ENCODE measurements around the gene SYTL5. TPM values are rescaled to one million over a fixed set of nuclear protein-coding genes. Genes with fewer than 3 reads are reported as not detected.

SYTL5 gene
- total and polyA plus RNA-seq, 2 experiments from 2014 or later = 0.23 to 0.35 TPM

DNA sequence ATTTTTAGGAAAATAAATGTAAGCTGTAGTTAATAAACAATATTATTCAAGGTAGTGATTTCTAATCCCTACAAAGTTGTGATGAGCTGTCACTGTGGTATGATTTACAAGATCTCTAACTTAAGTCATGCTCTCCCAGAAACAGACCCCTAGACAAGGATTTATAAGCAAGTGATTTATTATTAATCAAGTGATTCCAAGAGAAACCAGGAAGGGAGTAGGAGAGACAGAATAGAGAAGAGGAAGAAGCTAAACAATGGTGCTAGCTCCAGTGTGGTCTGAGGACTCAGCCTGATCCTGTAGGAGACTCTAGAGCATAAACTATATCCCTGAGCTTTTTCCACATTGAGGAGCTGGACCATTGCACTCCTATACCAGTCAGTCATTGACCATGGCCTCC is 73.1 kb downstream of the SYTL5 start:
- DNase-seq (ENCODE audit: low spot score) = no peak
- no peaks in the 10 kb centered on the region; the same call in 2 of the 3 replicates for H3K9me3 Mint-ChIP-seq
- no peaks in the 10 kb centered on the region for H3K4me1 Mint-ChIP-seq
- no peaks in the 10 kb centered on the region for H3K27me3 ChIP-seq (ENCODE audit: insufficient read depth)
- H3K27me3 Mint-ChIP-seq (ENCODE audit: insufficient read depth, low read depth, poor library complexity) = no peaks in the 10 kb centered on the region
- no peaks in the 10 kb centered on the region for H3K36me3 ChIP-seq (ENCODE audit: insufficient read depth)
- no peak for ATAC-seq
- H3K4me3 Mint-ChIP-seq = no peak overlapping the region
- no peaks in the 10 kb centered on the region for H3K36me3 Mint-ChIP-seq (ENCODE audit: low read depth)
- no peaks in the 10 kb centered on the region for H3K79me2 ChIP-seq (replicated peaks; ENCODE audit: insufficient read depth)
- H3K4me2 ChIP-seq = no peak overlapping the region
- no peaks in the 10 kb centered on the region for H4K20me1 ChIP-seq (replicated peaks; ENCODE audit: insufficient read depth)
- no peaks in the 10 kb centered on the region for H3K9me2 ChIP-seq (ENCODE audit: insufficient read depth)
- H2AFZ ChIP-seq = no peak overlapping the region
- no peak for TF ChIP-seq EZH2phosphoT487 (IDR thresholded peaks at IDR 0.05; ENCODE audit: unreplicated experiment)
- no peak for TF ChIP-seq POLR2AphosphoS5 (IDR thresholded peaks at IDR 0.05; ENCODE audit: low read depth)
- TF ChIP-seq, protein P1, sequence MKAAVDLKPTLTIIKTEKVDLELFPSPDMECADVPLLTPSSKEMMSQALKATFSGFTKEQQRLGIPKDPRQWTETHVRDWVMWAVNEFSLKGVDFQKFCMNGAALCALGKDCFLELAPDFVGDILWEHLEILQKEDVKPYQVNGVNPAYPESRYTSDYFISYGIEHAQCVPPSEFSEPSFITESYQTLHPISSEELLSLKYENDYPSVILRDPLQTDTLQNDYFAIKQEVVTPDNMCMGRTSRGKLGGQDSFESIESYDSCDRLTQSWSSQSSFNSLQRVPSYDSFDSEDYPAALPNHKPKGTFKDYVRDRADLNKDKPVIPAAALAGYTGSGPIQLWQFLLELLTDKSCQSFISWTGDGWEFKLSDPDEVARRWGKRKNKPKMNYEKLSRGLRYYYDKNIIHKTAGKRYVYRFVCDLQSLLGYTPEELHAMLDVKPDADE (IDR thresholded peaks at IDR 0.05) = no peak
- no peak for TF ChIP-seq ZNF114 (CRISPR knock-in tag; IDR thresholded peaks at IDR 0.05)
- TF ChIP-seq, protein P2, sequence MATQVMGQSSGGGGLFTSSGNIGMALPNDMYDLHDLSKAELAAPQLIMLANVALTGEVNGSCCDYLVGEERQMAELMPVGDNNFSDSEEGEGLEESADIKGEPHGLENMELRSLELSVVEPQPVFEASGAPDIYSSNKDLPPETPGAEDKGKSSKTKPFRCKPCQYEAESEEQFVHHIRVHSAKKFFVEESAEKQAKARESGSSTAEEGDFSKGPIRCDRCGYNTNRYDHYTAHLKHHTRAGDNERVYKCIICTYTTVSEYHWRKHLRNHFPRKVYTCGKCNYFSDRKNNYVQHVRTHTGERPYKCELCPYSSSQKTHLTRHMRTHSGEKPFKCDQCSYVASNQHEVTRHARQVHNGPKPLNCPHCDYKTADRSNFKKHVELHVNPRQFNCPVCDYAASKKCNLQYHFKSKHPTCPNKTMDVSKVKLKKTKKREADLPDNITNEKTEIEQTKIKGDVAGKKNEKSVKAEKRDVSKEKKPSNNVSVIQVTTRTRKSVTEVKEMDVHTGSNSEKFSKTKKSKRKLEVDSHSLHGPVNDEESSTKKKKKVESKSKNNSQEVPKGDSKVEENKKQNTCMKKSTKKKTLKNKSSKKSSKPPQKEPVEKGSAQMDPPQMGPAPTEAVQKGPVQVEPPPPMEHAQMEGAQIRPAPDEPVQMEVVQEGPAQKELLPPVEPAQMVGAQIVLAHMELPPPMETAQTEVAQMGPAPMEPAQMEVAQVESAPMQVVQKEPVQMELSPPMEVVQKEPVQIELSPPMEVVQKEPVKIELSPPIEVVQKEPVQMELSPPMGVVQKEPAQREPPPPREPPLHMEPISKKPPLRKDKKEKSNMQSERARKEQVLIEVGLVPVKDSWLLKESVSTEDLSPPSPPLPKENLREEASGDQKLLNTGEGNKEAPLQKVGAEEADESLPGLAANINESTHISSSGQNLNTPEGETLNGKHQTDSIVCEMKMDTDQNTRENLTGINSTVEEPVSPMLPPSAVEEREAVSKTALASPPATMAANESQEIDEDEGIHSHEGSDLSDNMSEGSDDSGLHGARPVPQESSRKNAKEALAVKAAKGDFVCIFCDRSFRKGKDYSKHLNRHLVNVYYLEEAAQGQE (IDR thresholded peaks at IDR 0.05; ENCODE audit: unreplicated experiment) = no peak
- no peak for TF ChIP-seq ZNF331 (CRISPR knock-in tag; IDR thresholded peaks at IDR 0.05; ENCODE audit: low read depth)
- no peak for TF ChIP-seq CREB1 (CRISPR knock-in tag; IDR thresholded peaks at IDR 0.05; ENCODE audit: low read depth)
- TF ChIP-seq, protein P3, sequence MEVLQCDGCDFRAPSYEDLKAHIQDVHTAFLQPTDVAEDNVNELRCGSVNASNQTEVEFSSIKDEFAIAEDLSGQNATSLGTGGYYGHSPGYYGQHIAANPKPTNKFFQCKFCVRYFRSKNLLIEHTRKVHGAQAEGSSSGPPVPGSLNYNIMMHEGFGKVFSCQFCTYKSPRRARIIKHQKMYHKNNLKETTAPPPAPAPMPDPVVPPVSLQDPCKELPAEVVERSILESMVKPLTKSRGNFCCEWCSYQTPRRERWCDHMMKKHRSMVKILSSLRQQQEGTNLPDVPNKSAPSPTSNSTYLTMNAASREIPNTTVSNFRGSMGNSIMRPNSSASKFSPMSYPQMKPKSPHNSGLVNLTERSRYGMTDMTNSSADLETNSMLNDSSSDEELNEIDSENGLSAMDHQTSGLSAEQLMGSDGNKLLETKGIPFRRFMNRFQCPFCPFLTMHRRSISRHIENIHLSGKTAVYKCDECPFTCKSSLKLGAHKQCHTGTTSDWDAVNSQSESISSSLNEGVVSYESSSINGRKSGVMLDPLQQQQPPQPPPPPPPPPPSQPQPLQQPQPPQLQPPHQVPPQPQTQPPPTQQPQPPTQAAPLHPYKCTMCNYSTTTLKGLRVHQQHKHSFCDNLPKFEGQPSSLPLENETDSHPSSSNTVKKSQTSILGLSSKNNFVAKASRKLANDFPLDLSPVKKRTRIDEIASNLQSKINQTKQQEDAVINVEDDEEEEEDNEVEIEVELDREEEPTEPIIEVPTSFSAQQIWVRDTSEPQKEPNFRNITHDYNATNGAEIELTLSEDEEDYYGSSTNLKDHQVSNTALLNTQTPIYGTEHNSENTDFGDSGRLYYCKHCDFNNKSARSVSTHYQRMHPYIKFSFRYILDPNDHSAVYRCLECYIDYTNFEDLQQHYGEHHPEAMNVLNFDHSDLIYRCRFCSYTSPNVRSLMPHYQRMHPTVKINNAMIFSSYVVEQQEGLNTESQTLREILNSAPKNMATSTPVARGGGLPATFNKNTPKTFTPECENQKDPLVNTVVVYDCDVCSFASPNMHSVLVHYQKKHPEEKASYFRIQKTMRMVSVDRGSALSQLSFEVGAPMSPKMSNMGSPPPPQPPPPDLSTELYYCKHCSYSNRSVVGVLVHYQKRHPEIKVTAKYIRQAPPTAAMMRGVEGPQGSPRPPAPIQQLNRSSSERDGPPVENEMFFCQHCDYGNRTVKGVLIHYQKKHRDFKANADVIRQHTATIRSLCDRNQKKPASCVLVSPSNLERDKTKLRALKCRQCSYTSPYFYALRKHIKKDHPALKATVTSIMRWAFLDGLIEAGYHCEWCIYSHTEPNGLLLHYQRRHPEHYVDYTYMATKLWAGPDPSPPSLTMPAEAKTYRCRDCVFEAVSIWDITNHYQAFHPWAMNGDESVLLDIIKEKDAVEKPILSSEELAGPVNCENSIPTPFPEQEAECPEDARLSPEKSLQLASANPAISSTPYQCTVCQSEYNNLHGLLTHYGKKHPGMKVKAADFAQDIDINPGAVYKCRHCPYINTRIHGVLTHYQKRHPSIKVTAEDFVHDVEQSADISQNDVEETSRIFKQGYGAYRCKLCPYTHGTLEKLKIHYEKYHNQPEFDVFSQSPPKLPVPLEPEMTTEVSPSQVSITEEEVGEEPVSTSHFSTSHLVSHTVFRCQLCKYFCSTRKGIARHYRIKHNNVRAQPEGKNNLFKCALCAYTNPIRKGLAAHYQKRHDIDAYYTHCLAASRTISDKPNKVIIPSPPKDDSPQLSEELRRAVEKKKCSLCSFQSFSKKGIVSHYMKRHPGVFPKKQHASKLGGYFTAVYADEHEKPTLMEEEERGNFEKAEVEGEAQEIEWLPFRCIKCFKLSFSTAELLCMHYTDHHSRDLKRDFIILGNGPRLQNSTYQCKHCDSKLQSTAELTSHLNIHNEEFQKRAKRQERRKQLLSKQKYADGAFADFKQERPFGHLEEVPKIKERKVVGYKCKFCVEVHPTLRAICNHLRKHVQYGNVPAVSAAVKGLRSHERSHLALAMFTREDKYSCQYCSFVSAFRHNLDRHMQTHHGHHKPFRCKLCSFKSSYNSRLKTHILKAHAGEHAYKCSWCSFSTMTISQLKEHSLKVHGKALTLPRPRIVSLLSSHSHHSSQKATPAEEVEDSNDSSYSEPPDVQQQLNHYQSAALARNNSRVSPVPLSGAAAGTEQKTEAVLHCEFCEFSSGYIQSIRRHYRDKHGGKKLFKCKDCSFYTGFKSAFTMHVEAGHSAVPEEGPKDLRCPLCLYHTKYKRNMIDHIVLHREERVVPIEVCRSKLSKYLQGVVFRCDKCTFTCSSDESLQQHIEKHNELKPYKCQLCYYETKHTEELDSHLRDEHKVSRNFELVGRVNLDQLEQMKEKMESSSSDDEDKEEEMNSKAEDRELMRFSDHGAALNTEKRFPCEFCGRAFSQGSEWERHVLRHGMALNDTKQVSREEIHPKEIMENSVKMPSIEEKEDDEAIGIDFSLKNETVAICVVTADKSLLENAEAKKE (CRISPR knock-in tag; IDR thresholded peaks at IDR 0.05) = no peak
- TF ChIP-seq NANOG (IDR thresholded peaks at IDR 0.05; ENCODE audit: borderline replicate concordance) = no peak
- TF ChIP-seq STAT1 (IDR thresholded peaks at IDR 0.05; ENCODE audit: unreplicated experiment) = no peak
- TF ChIP-seq, protein P4, sequence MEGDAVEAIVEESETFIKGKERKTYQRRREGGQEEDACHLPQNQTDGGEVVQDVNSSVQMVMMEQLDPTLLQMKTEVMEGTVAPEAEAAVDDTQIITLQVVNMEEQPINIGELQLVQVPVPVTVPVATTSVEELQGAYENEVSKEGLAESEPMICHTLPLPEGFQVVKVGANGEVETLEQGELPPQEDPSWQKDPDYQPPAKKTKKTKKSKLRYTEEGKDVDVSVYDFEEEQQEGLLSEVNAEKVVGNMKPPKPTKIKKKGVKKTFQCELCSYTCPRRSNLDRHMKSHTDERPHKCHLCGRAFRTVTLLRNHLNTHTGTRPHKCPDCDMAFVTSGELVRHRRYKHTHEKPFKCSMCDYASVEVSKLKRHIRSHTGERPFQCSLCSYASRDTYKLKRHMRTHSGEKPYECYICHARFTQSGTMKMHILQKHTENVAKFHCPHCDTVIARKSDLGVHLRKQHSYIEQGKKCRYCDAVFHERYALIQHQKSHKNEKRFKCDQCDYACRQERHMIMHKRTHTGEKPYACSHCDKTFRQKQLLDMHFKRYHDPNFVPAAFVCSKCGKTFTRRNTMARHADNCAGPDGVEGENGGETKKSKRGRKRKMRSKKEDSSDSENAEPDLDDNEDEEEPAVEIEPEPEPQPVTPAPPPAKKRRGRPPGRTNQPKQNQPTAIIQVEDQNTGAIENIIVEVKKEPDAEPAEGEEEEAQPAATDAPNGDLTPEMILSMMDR (conservative IDR thresholded peaks at IDR 0.05; ENCODE audit: low read depth in 2 of 2) = no peak
- TF ChIP-seq EZH2 (IDR thresholded peaks at IDR 0.05; ENCODE audit: low read depth, unreplicated experiment) = no peak
- no peak for TF ChIP-seq JUNB (IDR thresholded peaks at IDR 0.05; ENCODE audit: unreplicated experiment)
- no peaks in the 10 kb centered on the region for H3K4me1 ChIP-seq (ENCODE audit: insufficient read depth)
- no peaks in the 10 kb centered on the region for H3F3A ChIP-seq (replicated peaks; ENCODE audit: low read depth)
- H3K27ac ChIP-seq (ENCODE audit: low read depth) = no peak overlapping the region
- no peak overlapping the region for H3K27ac Mint-ChIP-seq
- no peak overlapping the region for H3K4me3 ChIP-seq

Data from GM23338 (cell line).